Stimulated activated naive CD8-positive, alpha-beta T cell treated with anti-CD3 and anti-CD28 coated beads, Interleukin-15, Interleukin-2, amounts not matched to agents 100 U/mL and 50 U/mL, for 24 hours (primary cell): Measurements from ENCODE around the gene PGRMC2.

ENCODE experiments used
- ATAC-seq: fragments of 150-1000 bp; cut with Tn5 transposase; one replicate; pipeline ENCODE4 v1.10.0; 2021
- DNase-seq: peaks from one replicate; pipeline ENCODE4 v3.0.0; 2021

PGRMC2 gene

GRCh38 chr4:128298852-128299251 lies 11.2 kb upstream of the PGRMC2 start:
- ATAC-seq (no peak), DNase-seq (no peak)

GRCh38 chr4:128298146-128298758 lies 10.6 kb upstream of the PGRMC2 start:
- ATAC-seq (no peak), DNase-seq (no peak)

- ATAC-seq = no peak
Observed at GRCh38 chr4:128295255-128295654, 7.6 kb upstream of the PGRMC2 start.

GRCh38 chr4:128294464-128294863 lies 6.9 kb upstream of the PGRMC2 start:
- DNase-seq = no peak
- no peak for ATAC-seq

More at GRCh38 chr4:128295255-128295654, 7.6 kb upstream of the PGRMC2 start:
- no peak for DNase-seq

- DNase-seq (no peak), ATAC-seq (no peak)
Observed at GRCh38 chr4:128292349-128292748, 4.7 kb upstream of the PGRMC2 start.

- ATAC-seq (no peak), DNase-seq (no peak)
Observed at GRCh38 chr4:128291096-128291495, 3.5 kb upstream of the PGRMC2 start.

- no peak for DNase-seq
- no peak for ATAC-seq
Observed at GRCh38 chr4:128290526-128290925, 2.9 kb upstream of the PGRMC2 start.

- DNase-seq = no peak
- no peak for ATAC-seq
Observed at GRCh38 chr4:128289523-128290158, 2.0 kb upstream of the PGRMC2 start.

- no peak for DNase-seq
- ATAC-seq = no peak
Observed at GRCh38 chr4:128288689-128289106, 1.1 kb upstream of the PGRMC2 start.

GRCh38 chr4:128287871-128288688 lies 467 bp upstream of the PGRMC2 start:
- ATAC-seq (peak; percentile 90), DNase-seq (peak; percentile 100)

- ATAC-seq (no peak), DNase-seq (no peak)
Observed at GRCh38 chr4:128286474-128287058, 1.0 kb downstream of the PGRMC2 start.

GRCh38 chr4:128285085-128285997 lies 2.3 kb downstream of the PGRMC2 start:
- ATAC-seq = no peak
- DNase-seq = no peak

GRCh38 chr4:128284317-128284716 lies 3.3 kb downstream of the PGRMC2 start:
- ATAC-seq (no peak), DNase-seq (no peak)

- DNase-seq (no peak), ATAC-seq (no peak)
Observed at GRCh38 chr4:128283071-128283470, 4.5 kb downstream of the PGRMC2 start.

- ATAC-seq = no peak
- DNase-seq = no peak
Observed at GRCh38 chr4:128282516-128282915, 5.1 kb downstream of the PGRMC2 start.

- no peak for ATAC-seq
- DNase-seq = no peak
Observed at GRCh38 chr4:128281354-128281753, 6.3 kb downstream of the PGRMC2 start.

- no peak for DNase-seq
- ATAC-seq = no peak
Observed at GRCh38 chr4:128279624-128280225, 7.9 kb downstream of the PGRMC2 start.

GRCh38 chr4:128277856-128278255 lies 9.8 kb downstream of the PGRMC2 start:
- DNase-seq (no peak), ATAC-seq (no peak)

- DNase-seq (no peak), ATAC-seq (no peak)
Observed at GRCh38 chr4:128275346-128275745, 12.3 kb downstream of the PGRMC2 start.

GRCh38 chr4:128271551-128271950 lies 16.1 kb downstream of the PGRMC2 start:
- ATAC-seq (no peak), DNase-seq (no peak)

GRCh38 chr4:128268970-128269369 lies 18.6 kb downstream of the PGRMC2 start:
- no peak for ATAC-seq
- no peak for DNase-seq
